Loucy (cell line): ENCODE measurements around the gene SPI1.

ENCODE experiments used
- H2AFZ ChIP-seq: fragments of 200-600 bp; sonication (generic); 2 replicates; pipeline ENCODE4 v1.6.0; 2016; ENCODE audit warnings: antibody characterized with exemption, mild to moderate bottlenecking, low read length, moderate library complexity
- H3F3A ChIP-seq: fragments of 200-600 bp; 2 replicates; pipeline ENCODE4 v1.6.0; 2016; ENCODE audit warnings: antibody characterized with exemption, low read depth, mild to moderate bottlenecking
- H3K27me3 ChIP-seq: fragments of 200-600 bp; sonication (generic); 2 replicates; pipeline ENCODE4 v1.6.1; 2014; ENCODE audit warnings: low read length, mild to moderate bottlenecking; ENCODE audit not compliant: insufficient read depth, poor library complexity, severe bottlenecking
- H3K36me3 ChIP-seq: fragments of 200-600 bp; sonication (generic); 2 replicates; pipeline ENCODE4 v1.6.1; 2016; ENCODE audit warnings: low read length; ENCODE audit not compliant: insufficient read depth
- H3K4me1 ChIP-seq: fragments of 200-600 bp; sonication (generic); 2 replicates; pipeline ENCODE4 v1.5.1; 2014; ENCODE audit warnings: low read length, mild to moderate bottlenecking; ENCODE audit not compliant: insufficient read depth, poor library complexity, severe bottlenecking
- H3K4me2 ChIP-seq: fragments of 200-600 bp; sonication (generic); 2 replicates; pipeline ENCODE4 v1.6.0; 2014; ENCODE audit warnings: antibody characterized with exemption, low read length, low read depth, mild to moderate bottlenecking; ENCODE audit not compliant: poor library complexity, severe bottlenecking
- H3K4me3 ChIP-seq: fragments of 200-600 bp; sonication (generic); 2 replicates; pipeline ENCODE4 v1.5.1; 2014; ENCODE audit warnings: low read length, mild to moderate bottlenecking, mixed read lengths; ENCODE audit not compliant: poor library complexity, severe bottlenecking
- H3K79me2 ChIP-seq: fragments of 200-600 bp; sonication (generic); 2 replicates; pipeline ENCODE4 v1.6.1; 2014; ENCODE audit warnings: low read length; ENCODE audit not compliant: insufficient read depth
- H3K9ac ChIP-seq: fragments of 200-600 bp; sonication (generic); 2 replicates; pipeline ENCODE4 v1.6.0; 2014; ENCODE audit warnings: mild to moderate bottlenecking, low read depth, low read length, moderate library complexity; ENCODE audit not compliant: poor library complexity, severe bottlenecking
- H3K9me2 ChIP-seq: fragments of 200-600 bp; sonication (generic); replicated peaks from 2 replicates; pipeline ENCODE4 v1.6.1; 2016; ENCODE audit warnings: low read depth, low read length, mixed read lengths
- H3K9me3 ChIP-seq: fragments of 200-600 bp; sonication (generic); 2 replicates; pipeline ENCODE4 v1.6.1; 2014; ENCODE audit warnings: mild to moderate bottlenecking, antibody characterized with exemption, low read length, low read depth; ENCODE audit not compliant: insufficient read depth
- H4K20me1 ChIP-seq: fragments of 200-600 bp; sonication (generic); 2 replicates; pipeline ENCODE4 v1.6.0; 2014; ENCODE audit warnings: antibody characterized with exemption, low read length, mild to moderate bottlenecking; ENCODE audit not compliant: insufficient read depth, poor library complexity, severe bottlenecking
- EZH2phosphoT487 ChIP-seq: fragments of 200-600 bp; IDR thresholded peaks from 2 replicates; pipeline ENCODE4 v1.6.1; 2018; ENCODE audit warnings: antibody characterized with exemption, mild to moderate bottlenecking, moderate library complexity, borderline replicate concordance
- TF ChIP-seq, protein P1 (sequence below): fragments of 200-600 bp; sonication (generic); conservative IDR thresholded peaks from 2 replicates; pipeline ENCODE4 v1.5.1; 2014; ENCODE audit warnings: mild to moderate bottlenecking, antibody characterized with exemption, low read length

Gene SPI1

GRCh38 chr11:47357985-47358730 lies 20.2 kb downstream of the SPI1 start:
- H3K4me2 ChIP-seq, result no peak overlapping the region
- H3K9me2 ChIP-seq, result no peaks in the 10 kb centered on the region

DNA sequence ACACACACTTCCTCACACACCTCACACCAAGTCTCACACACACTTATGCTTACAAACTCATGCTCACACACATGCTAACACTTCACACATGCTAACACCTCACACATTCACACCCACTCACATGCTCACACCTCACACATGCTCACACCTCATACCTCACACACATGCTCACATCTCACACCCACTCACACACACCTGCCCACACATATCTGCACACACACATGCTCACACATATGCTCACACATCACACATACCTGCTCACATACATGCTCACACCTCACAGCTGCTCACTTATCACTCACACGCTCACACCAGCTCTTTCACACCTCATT lies 21.4 kb downstream of the SPI1 start:
- Histone ChIP-seq H3K4me3 (no peak overlapping the region), H3K9ac (no peak overlapping the region), H2AFZ (no peak overlapping the region), H3F3A (no peaks in the 10 kb centered on the region; the same call in 1 of the 2 replicates), H3K4me1 (peaks cover 39% of the 10 kb centered on the region), H3K79me2 (no peaks in the 10 kb centered on the region), H3K4me2 (no peak overlapping the region), H3K27me3 (no peaks in the 10 kb centered on the region), H3K36me3 (no peaks in the 10 kb centered on the region), H3K9me2 (no peaks in the 10 kb centered on the region), H4K20me1 (no peaks in the 10 kb centered on the region), H3K9me3 (no peaks in the 10 kb centered on the region)
- TF ChIP-seq, protein P1, sequence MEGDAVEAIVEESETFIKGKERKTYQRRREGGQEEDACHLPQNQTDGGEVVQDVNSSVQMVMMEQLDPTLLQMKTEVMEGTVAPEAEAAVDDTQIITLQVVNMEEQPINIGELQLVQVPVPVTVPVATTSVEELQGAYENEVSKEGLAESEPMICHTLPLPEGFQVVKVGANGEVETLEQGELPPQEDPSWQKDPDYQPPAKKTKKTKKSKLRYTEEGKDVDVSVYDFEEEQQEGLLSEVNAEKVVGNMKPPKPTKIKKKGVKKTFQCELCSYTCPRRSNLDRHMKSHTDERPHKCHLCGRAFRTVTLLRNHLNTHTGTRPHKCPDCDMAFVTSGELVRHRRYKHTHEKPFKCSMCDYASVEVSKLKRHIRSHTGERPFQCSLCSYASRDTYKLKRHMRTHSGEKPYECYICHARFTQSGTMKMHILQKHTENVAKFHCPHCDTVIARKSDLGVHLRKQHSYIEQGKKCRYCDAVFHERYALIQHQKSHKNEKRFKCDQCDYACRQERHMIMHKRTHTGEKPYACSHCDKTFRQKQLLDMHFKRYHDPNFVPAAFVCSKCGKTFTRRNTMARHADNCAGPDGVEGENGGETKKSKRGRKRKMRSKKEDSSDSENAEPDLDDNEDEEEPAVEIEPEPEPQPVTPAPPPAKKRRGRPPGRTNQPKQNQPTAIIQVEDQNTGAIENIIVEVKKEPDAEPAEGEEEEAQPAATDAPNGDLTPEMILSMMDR, result no peak
- no peak for TF ChIP-seq EZH2phosphoT487

More at GRCh38 chr11:47357985-47358730, 20.2 kb downstream of the SPI1 start:
- Histone ChIP-seq H2AFZ (no peak overlapping the region), H3F3A (no peaks in the 10 kb centered on the region; the same call in 1 of the 2 replicates), H3K4me1 (peaks cover 39% of the 10 kb centered on the region), H3K9ac (peak overlapping the region; percentile 68), H3K79me2 (no peaks in the 10 kb centered on the region), H3K9me3 (no peaks in the 10 kb centered on the region), H3K27me3 (no peaks in the 10 kb centered on the region), H4K20me1 (no peaks in the 10 kb centered on the region), H3K4me3 (no peak overlapping the region), H3K36me3 (no peaks in the 10 kb centered on the region)
- TF ChIP-seq, protein P1, result no peak
- TF ChIP-seq EZH2phosphoT487, result no peak

DNA sequence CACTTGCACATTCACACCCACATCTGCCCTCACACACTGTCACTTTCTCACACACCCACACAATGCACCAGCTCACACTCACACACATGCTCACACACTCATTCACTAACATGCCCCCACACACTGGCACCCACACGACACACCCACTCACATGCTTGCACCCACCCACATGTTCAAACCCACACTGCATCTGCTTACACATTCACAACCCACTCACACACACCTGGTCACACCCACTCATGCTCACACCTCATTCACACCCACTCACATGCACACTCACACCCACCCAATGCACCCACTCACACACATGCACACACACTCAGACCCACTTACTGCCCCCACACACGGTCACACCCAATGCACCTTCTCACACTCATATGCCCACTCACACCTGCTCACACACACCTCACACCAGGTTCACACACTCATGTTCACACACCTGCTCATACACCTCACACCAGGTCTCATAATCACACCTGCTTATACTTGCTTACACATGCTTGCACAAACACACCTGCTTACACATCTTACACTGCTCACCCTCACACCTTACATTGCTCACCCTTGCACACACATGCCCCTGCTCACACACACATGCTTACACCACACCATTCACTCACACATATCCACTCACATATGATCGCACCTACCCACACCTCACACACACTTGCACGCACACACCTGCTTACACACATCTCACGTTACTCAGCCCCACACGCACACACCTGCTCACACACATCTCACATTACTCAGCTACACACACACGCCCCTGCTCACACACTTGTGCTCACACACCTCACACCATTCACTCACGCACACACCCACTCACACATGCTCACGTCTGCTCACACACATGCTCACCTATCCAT lies 22.0 kb downstream of the SPI1 start:
- H3K4me3 ChIP-seq, result no peak overlapping the region
- no peaks in the 10 kb centered on the region for H3K9me2 ChIP-seq
- H4K20me1 ChIP-seq, result no peaks in the 10 kb centered on the region

More for the DNA sequence above, 22.0 kb downstream of the SPI1 start:
- TF ChIP-seq, protein P1, result no peak
- no peak for TF ChIP-seq EZH2phosphoT487
- H3K4me1 ChIP-seq, result peaks cover 33% of the 10 kb centered on the region
- H3K27me3 ChIP-seq, result no peaks in the 10 kb centered on the region
- no peak overlapping the region for H3K9ac ChIP-seq
- H3K79me2 ChIP-seq, result no peaks in the 10 kb centered on the region
- H3K9me3 ChIP-seq, result no peaks in the 10 kb centered on the region
- no peaks in the 10 kb centered on the region; the same call in 1 of the 2 replicates for H3F3A ChIP-seq
- H3K4me2 ChIP-seq, result no peak overlapping the region
- no peak overlapping the region for H2AFZ ChIP-seq
- no peaks in the 10 kb centered on the region for H3K36me3 ChIP-seq
